ENCODE measurements around the gene CTU2. TPM values are rescaled to one million over a fixed set of nuclear protein-coding genes. Genes with fewer than 3 reads are reported as not detected.
A peak's percentile ranks its signal among the peaks of the same experiment; 100 is the strongest.

CTU2 gene
- total and polyA plus RNA-seq, 9 of the 15 experiments (the other 6 are each of a cell fraction or from before 2014, with no cell fraction given), result 1.3 to 105 (median 23.2) TPM

DNA sequence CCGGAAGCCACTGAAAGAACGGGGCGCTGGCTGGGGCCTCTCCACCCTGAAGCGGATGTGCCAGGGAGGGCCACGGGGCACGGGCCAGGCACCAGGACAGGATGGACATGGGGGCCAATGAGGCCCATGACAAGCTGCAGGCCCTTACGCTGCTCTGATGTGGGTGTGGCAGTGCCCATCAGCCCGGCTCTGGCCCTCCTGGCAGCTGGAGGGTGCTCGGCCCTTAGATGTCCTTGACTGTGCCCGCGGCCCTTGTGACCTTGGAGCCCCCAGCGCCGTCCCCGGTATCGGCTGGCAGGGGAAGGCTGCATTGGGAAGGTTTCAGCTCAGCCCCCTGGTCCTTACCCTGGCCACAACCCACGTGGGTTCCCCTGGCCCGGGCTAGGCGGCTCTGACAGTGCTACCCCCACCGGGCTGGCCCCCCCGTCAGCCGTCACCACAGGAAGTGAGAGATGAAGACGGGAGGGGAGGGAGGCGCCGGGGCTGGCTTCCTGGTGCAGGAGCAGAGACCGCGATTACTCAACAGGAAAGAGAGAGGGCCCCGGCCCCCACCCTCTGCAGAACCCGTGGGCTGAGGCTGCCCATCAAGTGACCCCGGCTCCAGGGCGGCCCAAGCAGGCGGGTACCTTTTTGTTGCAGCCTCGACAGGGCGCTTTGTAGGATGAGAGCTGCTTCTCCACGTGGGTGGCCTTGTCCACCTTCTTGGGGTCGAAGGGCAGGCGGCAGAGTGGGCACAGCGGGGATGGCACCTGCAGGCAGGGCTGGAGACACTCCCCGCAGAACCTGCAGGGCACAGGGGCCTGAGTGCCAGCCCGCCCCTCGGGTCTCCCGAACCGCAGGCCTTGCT is 5.4 kb upstream of the CTU2 start (continued):
- TF ChIP-seq NR2C2 (CRISPR knock-in tag; IDR thresholded peaks at IDR 0.05) (no peak), NR2C2 (tag; IDR thresholded peaks at IDR 0.05) (peak; percentile 48; the same call in 1 of the 2 replicates), CHCHD3 (CRISPR knock-in tag; IDR thresholded peaks at IDR 0.05) (no peak), ARID2 (IDR thresholded peaks at IDR 0.05) (no peak), HMGN3 (IDR thresholded peaks at IDR 0.05; ENCODE audit: borderline replicate concordance, extremely low read depth, insufficient read length, low read depth, low read length) (peak; percentile 54), DMBX1 (CRISPR knock-in tag; IDR thresholded peaks at IDR 0.05; ENCODE audit: borderline replicate concordance) (0 out of 2 replicates have a peak, but pooled peaks have one; percentile 19), MEF2A (IDR thresholded peaks at IDR 0.05; ENCODE audit: control insufficient read depth, low read depth, low read length) (no peak), TEAD2 (tag; IDR thresholded peaks at IDR 0.05) (no peak), ETV6 (IDR thresholded peaks at IDR 0.05; ENCODE audit: borderline replicate concordance in 1 of 2, low read depth in 2 of 2, low read length in 1 of 2) (peak; percentile 25 to 43; a peak in 2 of 4 replicates), ETV6 (CRISPR knock-in tag; IDR thresholded peaks at IDR 0.05; ENCODE audit: borderline replicate concordance) (no peak), NRF1 (conservative IDR thresholded peaks at IDR 0.05 in 1 of 2, IDR thresholded peaks at IDR 0.05 in 1 of 2) (peak in 1 of 2 experiments; percentile 49; a peak in 2 of 4 replicates), GABPA (tag; conservative IDR thresholded peaks at IDR 0.05; ENCODE audit: low read depth) (peak; percentile 91)
- TF ChIP-seq, protein P1, sequence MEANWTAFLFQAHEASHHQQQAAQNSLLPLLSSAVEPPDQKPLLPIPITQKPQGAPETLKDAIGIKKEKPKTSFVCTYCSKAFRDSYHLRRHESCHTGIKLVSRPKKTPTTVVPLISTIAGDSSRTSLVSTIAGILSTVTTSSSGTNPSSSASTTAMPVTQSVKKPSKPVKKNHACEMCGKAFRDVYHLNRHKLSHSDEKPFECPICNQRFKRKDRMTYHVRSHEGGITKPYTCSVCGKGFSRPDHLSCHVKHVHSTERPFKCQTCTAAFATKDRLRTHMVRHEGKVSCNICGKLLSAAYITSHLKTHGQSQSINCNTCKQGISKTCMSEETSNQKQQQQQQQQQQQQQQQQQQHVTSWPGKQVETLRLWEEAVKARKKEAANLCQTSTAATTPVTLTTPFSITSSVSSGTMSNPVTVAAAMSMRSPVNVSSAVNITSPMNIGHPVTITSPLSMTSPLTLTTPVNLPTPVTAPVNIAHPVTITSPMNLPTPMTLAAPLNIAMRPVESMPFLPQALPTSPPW (CRISPR knock-in tag; IDR thresholded peaks at IDR 0.05), result peak; percentile 99
- TF ChIP-seq, protein P2, sequence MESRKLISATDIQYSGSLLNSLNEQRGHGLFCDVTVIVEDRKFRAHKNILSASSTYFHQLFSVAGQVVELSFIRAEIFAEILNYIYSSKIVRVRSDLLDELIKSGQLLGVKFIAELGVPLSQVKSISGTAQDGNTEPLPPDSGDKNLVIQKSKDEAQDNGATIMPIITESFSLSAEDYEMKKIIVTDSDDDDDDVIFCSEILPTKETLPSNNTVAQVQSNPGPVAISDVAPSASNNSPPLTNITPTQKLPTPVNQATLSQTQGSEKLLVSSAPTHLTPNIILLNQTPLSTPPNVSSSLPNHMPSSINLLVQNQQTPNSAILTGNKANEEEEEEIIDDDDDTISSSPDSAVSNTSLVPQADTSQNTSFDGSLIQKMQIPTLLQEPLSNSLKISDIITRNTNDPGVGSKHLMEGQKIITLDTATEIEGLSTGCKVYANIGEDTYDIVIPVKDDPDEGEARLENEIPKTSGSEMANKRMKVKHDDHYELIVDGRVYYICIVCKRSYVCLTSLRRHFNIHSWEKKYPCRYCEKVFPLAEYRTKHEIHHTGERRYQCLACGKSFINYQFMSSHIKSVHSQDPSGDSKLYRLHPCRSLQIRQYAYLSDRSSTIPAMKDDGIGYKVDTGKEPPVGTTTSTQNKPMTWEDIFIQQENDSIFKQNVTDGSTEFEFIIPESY (CRISPR knock-in tag; IDR thresholded peaks at IDR 0.05), result peak; percentile 4; the same call in 1 of the 2 replicates
- TF ChIP-seq, protein P3, sequence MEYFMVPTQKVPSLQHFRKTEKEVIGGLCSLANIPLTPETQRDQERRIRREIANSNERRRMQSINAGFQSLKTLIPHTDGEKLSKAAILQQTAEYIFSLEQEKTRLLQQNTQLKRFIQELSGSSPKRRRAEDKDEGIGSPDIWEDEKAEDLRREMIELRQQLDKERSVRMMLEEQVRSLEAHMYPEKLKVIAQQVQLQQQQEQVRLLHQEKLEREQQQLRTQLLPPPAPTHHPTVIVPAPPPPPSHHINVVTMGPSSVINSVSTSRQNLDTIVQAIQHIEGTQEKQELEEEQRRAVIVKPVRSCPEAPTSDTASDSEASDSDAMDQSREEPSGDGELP (CRISPR knock-in tag; IDR thresholded peaks at IDR 0.05; ENCODE audit: borderline replicate concordance), result peak; percentile 62; the same call in 1 of the 2 replicates
- TF ChIP-seq, protein P4, sequence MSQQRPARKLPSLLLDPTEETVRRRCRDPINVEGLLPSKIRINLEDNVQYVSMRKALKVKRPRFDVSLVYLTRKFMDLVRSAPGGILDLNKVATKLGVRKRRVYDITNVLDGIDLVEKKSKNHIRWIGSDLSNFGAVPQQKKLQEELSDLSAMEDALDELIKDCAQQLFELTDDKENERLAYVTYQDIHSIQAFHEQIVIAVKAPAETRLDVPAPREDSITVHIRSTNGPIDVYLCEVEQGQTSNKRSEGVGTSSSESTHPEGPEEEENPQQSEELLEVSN (IDR thresholded peaks at IDR 0.05; ENCODE audit: borderline replicate concordance in 1 of 2, extremely low read depth in 1 of 2, insufficient read depth in 1 of 2, insufficient read length in 1 of 2, low read depth in 1 of 2, low read length in 1 of 2, poor library complexity in 1 of 2, severe bottlenecking in 1 of 2), result peak in 1 of 2 experiments; percentile 42
